Measurements from ENCODE around the gene XYLT2. TPM values are rescaled to one million over a fixed set of nuclear protein-coding genes. Genes with fewer than 3 reads are reported as not detected.
A peak's percentile ranks its signal among the peaks of the same experiment; 100 is the strongest.

Gene XYLT2
- total and polyA plus RNA-seq, 2 of the 13 experiments (the other 11 are each of a cell fraction or from before 2014, with no cell fraction given), result 17.0 to 22.1 TPM

GRCh38 chr17:50372758-50373556 lies 27.0 kb downstream of the XYLT2 start, which contains the start of the genes EME1 and MRPL27 (continued):
- TF ChIP-seq GATA4 (IDR thresholded peaks at IDR 0.05; ENCODE audit: borderline replicate concordance, low read depth) (peak; percentile 57; the same call in 1 of the 2 replicates), ZNF646 (CRISPR knock-in tag; IDR thresholded peaks at IDR 0.05) (no peak; the same call in 1 of the 2 replicates), ZNF276 (CRISPR knock-in tag; IDR thresholded peaks at IDR 0.05; ENCODE audit: low read depth) (peak; percentile 93), ZEB1 (IDR thresholded peaks at IDR 0.05; ENCODE audit: insufficient replicate concordance, low read depth) (no peak), IKZF5 (CRISPR knock-in tag; IDR thresholded peaks at IDR 0.05) (peak; percentile 93; the same call in 1 of the 2 replicates), EED (CRISPR knock-in tag; IDR thresholded peaks at IDR 0.05) (peak; percentile 65), AKNA (CRISPR knock-in tag; IDR thresholded peaks at IDR 0.05; ENCODE audit: borderline replicate concordance) (no peak)

Data from HepG2 (cell line).